H1 (cell line): Measurements from ENCODE around the gene LDLRAD3. TPM values are rescaled to one million over a fixed set of nuclear protein-coding genes. Genes with fewer than 3 reads are reported as not detected.

Source experiments
- CTCF ChIA-PET: fragments of 300-600 bp; sonication (Branson Sonifier 250); formaldehyde crosslinking; loops from one replicate; lab custom pipeline; 2021; ENCODE audit not compliant: partially characterized antibody; lab: Charles Lee
- POLR2A ChIA-PET: fragments of 300-600 bp; sonication (Branson Sonifier 250); formaldehyde crosslinking; loops from one replicate; lab custom pipeline; 2021; ENCODE audit warnings: inconsistent platforms; ENCODE audit not compliant: partially characterized antibody; lab: Charles Lee
- DNase-seq, 2 experiments: peaks; one replicate each; pipeline versions ENCODE4 v3.0.0 to v3.0.0-alpha.2; 2010 to 2022; ENCODE audit warnings: low spot score in 2 of 2, low read depth in 1 of 2, mixed read lengths in 1 of 2
- FAIRE-seq: peaks from 2 replicates; lab custom pipeline; 2011; peaks lifted over from hg19 to GRCh38; lab: Jason Lieb, UNC
- H2AFZ ChIP-seq: 2 replicates; pipeline ENCODE4 v1.8.1; 2012; ENCODE audit warnings: low read length, inconsistent platforms
- H2AK5ac ChIP-seq: 2 replicates; pipeline ENCODE4 v1.6.1; 2013; ENCODE audit warnings: low read depth, low read length
- H2BK120ac ChIP-seq: replicated peaks from 2 replicates; pipeline ENCODE3; 2013; ENCODE audit warnings: low read depth, low read length, inconsistent platforms
- H2BK12ac ChIP-seq: 2 replicates; pipeline ENCODE4 v1.6.1; 2013; ENCODE audit warnings: low read depth, low read length
- H2BK15ac ChIP-seq: 2 replicates; pipeline ENCODE4 v1.6.1; 2013; ENCODE audit warnings: low read length
- H2BK20ac ChIP-seq: 2 replicates; pipeline ENCODE4 v1.6.1; 2013; ENCODE audit warnings: low read length
- H2BK5ac ChIP-seq: 2 replicates; pipeline ENCODE4 v1.6.1; 2013; ENCODE audit warnings: low read depth, low read length
- H3K14ac ChIP-seq: 2 replicates; pipeline ENCODE4 v1.6.1; 2013; ENCODE audit warnings: inconsistent platforms; ENCODE audit not compliant: insufficient read length
- H3K18ac ChIP-seq: 2 replicates; pipeline ENCODE4 v1.6.1; 2013; ENCODE audit warnings: low read length; ENCODE audit errors: extremely low read depth
- H3K23ac ChIP-seq: 2 replicates; pipeline ENCODE4 v1.6.1; 2013; ENCODE audit warnings: inconsistent platforms; ENCODE audit not compliant: insufficient read length
- H3K23me2 ChIP-seq: 2 replicates; pipeline ENCODE4 v1.6.1; 2013; ENCODE audit warnings: low read depth, low read length
- H3K27ac ChIP-seq: 2 replicates; pipeline ENCODE4 v1.6.1; 2011; ENCODE audit warnings: low read depth, low read length, inconsistent platforms
- H3K27me3 ChIP-seq, 4 experiments: replicated peaks in 1 of 4; 1 replicate in 1 of 4; 2 replicates in 3 of 4; pipeline versions ENCODE4 v1.6.1 to v1.8.1; 2011 to 2013; ENCODE audit warnings: low read length in 3 of 4, mild to moderate bottlenecking in 3 of 4, inconsistent platforms in 2 of 4, mixed read lengths in 2 of 4, moderate library complexity in 1 of 4; ENCODE audit not compliant: control insufficient read depth in 3 of 4, insufficient read depth in 3 of 4; ENCODE audit errors: extremely low read depth in 1 of 4
- H3K36me3 ChIP-seq, 4 experiments: 2 replicates each; pipeline versions ENCODE4 v1.6.1 to v1.8.1; 2011 to 2013; ENCODE audit warnings: mild to moderate bottlenecking in 4 of 4, low read length in 3 of 4, moderate library complexity in 2 of 4, control low read depth in 1 of 4, inconsistent platforms in 1 of 4; ENCODE audit not compliant: insufficient read depth in 4 of 4, control insufficient read depth in 2 of 4
- H3K4ac ChIP-seq: replicated peaks from 2 replicates; pipeline ENCODE3; 2013; ENCODE audit warnings: low read length, low read depth, mixed read lengths, inconsistent platforms; ENCODE audit not compliant: insufficient read length
- H3K4me1 ChIP-seq, 4 experiments: replicated peaks in 1 of 4; 1 replicate in 1 of 4; 2 replicates in 3 of 4; pipeline versions ENCODE4 v1.6.1 to v1.8.1; 2011 to 2013; ENCODE audit warnings: low read length in 3 of 4, inconsistent platforms in 2 of 4, mixed read lengths in 1 of 4; ENCODE audit not compliant: insufficient read depth in 4 of 4, control insufficient read depth in 3 of 4
- H3K4me2 ChIP-seq, 2 experiments: 2 replicates each; pipeline versions ENCODE4 v1.6.1 to v1.8.1; 2011 to 2013; ENCODE audit warnings: low read depth in 2 of 2, low read length in 2 of 2, control low read depth in 1 of 2, inconsistent platforms in 1 of 2, mild to moderate bottlenecking in 1 of 2; ENCODE audit not compliant: insufficient read depth in 1 of 2
- H3K4me3 ChIP-seq, 4 experiments: fragments of 200-600, 300-600 bp in 1 of 4; sonication (generic), shearing (Covaris generic), sonication (Bioruptor Twin) in 1 of 4; 2 replicates each; pipeline versions ENCODE4 v1.5.1 to v1.8.1; 2011 to 2016; ENCODE audit warnings: low read length in 4 of 4, low read depth in 3 of 4, control low read depth in 2 of 4, inconsistent platforms in 2 of 4, mild to moderate bottlenecking in 2 of 4, mixed read lengths in 1 of 4, moderate library complexity in 1 of 4; ENCODE audit not compliant: insufficient read depth in 2 of 4; ENCODE audit errors: extremely low read depth in 1 of 4
- H3K56ac ChIP-seq: replicated peaks from 2 replicates; pipeline ENCODE3; 2013; ENCODE audit warnings: low read depth, mild to moderate bottlenecking, mixed read lengths, low read length, inconsistent platforms; ENCODE audit not compliant: insufficient read length
- H3K79me1 ChIP-seq: 2 replicates; pipeline ENCODE4 v1.6.1; 2013; ENCODE audit warnings: low read depth, low read length, control low read depth
- H3K79me2 ChIP-seq, 2 experiments: 2 replicates each; pipeline versions ENCODE4 v1.6.1 to v1.8.1; 2012 to 2013; ENCODE audit warnings: low read length in 2 of 2, mild to moderate bottlenecking in 2 of 2, inconsistent platforms in 1 of 2; ENCODE audit not compliant: insufficient read depth in 2 of 2, control insufficient read depth in 1 of 2
- H3K9ac ChIP-seq, 4 experiments: replicated peaks in 1 of 4; 1 replicate in 1 of 4; 2 replicates in 3 of 4; pipeline versions ENCODE4 v1.6.1 to v1.8.1; 2011 to 2013; ENCODE audit warnings: low read depth in 3 of 4, low read length in 3 of 4, control low read depth in 2 of 4, mild to moderate bottlenecking in 2 of 4, moderate library complexity in 2 of 4, inconsistent platforms in 1 of 4; ENCODE audit errors: extremely low read depth in 1 of 4
- H3K9me3 ChIP-seq, 2 experiments: 2 replicates each; pipeline versions ENCODE4 v1.6.1 to v1.8.1; 2012 to 2013; ENCODE audit warnings: mild to moderate bottlenecking in 2 of 2, moderate library complexity in 2 of 2, control low read depth in 1 of 2, inconsistent platforms in 1 of 2, low read depth in 1 of 2, low read length in 1 of 2, mixed read lengths in 1 of 2; ENCODE audit not compliant: insufficient read depth in 2 of 2
- H4K20me1 ChIP-seq, 2 experiments: replicated peaks in 1 of 2; 2 replicates each; pipeline versions ENCODE3 to v1.8.1; 2011 to 2013; ENCODE audit warnings: inconsistent platforms in 2 of 2, low read length in 2 of 2, mild to moderate bottlenecking in 1 of 2; ENCODE audit not compliant: insufficient read depth in 2 of 2, control insufficient read depth in 1 of 2
- H4K5ac ChIP-seq: 2 replicates; pipeline ENCODE4 v1.6.1; 2013; ENCODE audit warnings: low read length, low read depth, mixed read lengths, inconsistent platforms; ENCODE audit not compliant: insufficient read length
- H4K8ac ChIP-seq: 2 replicates; pipeline ENCODE4 v1.8.0; 2013; ENCODE audit warnings: mild to moderate bottlenecking, moderate library complexity, low read length, inconsistent platforms; ENCODE audit not compliant: insufficient read depth; ENCODE audit errors: extremely low read depth
- H4K91ac ChIP-seq: replicated peaks from 2 replicates; pipeline ENCODE3; 2013; ENCODE audit warnings: low read length, mixed read lengths, inconsistent platforms; ENCODE audit not compliant: insufficient read length
- RXRA ChIP-seq: IDR thresholded peaks from 2 replicates; pipeline ENCODE4 v1.6.1; 2011; ENCODE audit warnings: low read depth, mild to moderate bottlenecking, low read length, moderate library complexity; ENCODE audit not compliant: insufficient read depth
- WGBS, 2 experiments: shearing (Covaris generic) in 1 of 2; methylation state at CpG; one replicate each; pipeline versions ENCODE4 v1.1.6 to v1.1.7; 2013 to 2015; ENCODE audit warnings: low lambda C conversion rate in 2 of 2, mixed read lengths in 2 of 2, inconsistent platforms in 1 of 2, low coverage in 1 of 2, missing lambda C conversion rate in 1 of 2; ENCODE audit not compliant: insufficient replicate concordance in 2 of 2, insufficient coverage in 1 of 2, insufficient read length in 1 of 2; ENCODE audit errors: extremely low coverage in 1 of 2, missing lambda C conversion rate in 1 of 2; 5-methylcytosine and 5-hydroxymethylcytosine counted together
- polyA plus RNA-seq, 7 experiments: library from polyadenylated mRNA; depleted of rRNA in 3 of 7; stranded (reverse) in 5 of 7; unstranded in 2 of 7; fragments of >200 nt in 5 of 7; fragments of 200-250 nt in 2 of 7; gene quantifications; 1 replicate in 5 of 7; 2 replicates in 1 of 7; 4 replicates in 1 of 7; pipeline versions ENCODE4 v1.2.1 to v1.2.3, GENCODE V29; 2011 to 2013; ENCODE audit warnings: missing spikeins in 2 of 7, mixed read lengths in 2 of 7
- total RNA-seq: library from RNA; stranded (reverse); fragmentation: NEBNext Ultra II Directional; extraction: Animal tissue kit (Norgen Biotek cat#: 25700); gene quantifications from 2 replicates; pipeline ENCODE4 v1.2.1, GENCODE V29; 2021

LDLRAD3 gene
- total and polyA plus RNA-seq, 2 of the 8 experiments (the other 6 are each of a cell fraction or from before 2014, with no cell fraction given) = 18.6 to 22.8 TPM

DNA sequence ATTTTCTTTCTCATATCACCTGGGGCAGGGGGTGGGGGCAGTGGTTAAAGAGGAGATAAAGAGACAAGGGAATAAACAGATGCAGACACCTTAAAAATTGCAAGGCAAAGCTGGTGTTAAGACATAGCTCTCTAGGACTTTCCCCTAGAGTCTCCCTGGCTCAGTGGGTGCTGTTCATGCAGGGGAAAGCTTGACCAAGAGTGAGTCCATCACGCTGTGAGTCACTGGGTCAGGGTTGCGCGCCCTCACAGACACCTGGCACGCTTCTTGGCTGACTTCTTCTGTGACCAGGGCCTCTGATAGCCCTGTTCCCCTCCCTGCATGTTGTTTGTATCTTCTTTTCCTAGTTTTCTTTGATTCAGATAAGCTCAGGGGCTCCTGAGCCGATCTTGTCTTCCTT is 313.5 kb downstream of the LDLRAD3 start:
- no peaks in the 10 kb centered on the region for H3K79me1 ChIP-seq
- no peaks in the 10 kb centered on the region; a peak in 2 of 7 replicates for H3K27me3 ChIP-seq
- no peak overlapping the region for H3K4ac ChIP-seq
- no peak for DNase-seq
- H2BK120ac ChIP-seq = no peak overlapping the region
- H3K23ac ChIP-seq = no peak overlapping the region
- no peak for FAIRE-seq
- H2BK5ac ChIP-seq = no peak overlapping the region
- H3K23me2 ChIP-seq = no peaks in the 10 kb centered on the region
- no peak overlapping the region for H3K18ac ChIP-seq
- H2AK5ac ChIP-seq = no peak overlapping the region
- CTCF ChIA-PET = interaction anchor here (0.7 to 6.0 kb wide), 22 partner anchors 8 to 769 kb away, joined by 3 to 42 read pairs (median 5); no protein-coding TSS in a partner anchor
- H4K20me1 ChIP-seq = no peaks in the 10 kb centered on the region
- WGBS, 2 experiments = 94% methylated on average over 4 of the region's 5 CpGs; no CpG with 5 or more reads in 1 of the 2 experiments
- H3K36me3 ChIP-seq = no peaks in the 10 kb centered on the region
- H2AFZ ChIP-seq = no peak overlapping the region
- H3K4me2 ChIP-seq = no peak overlapping the region
- no peak overlapping the region for H2BK15ac ChIP-seq
- H3K56ac ChIP-seq = no peak overlapping the region
- peaks cover 2 to 4% of the 10 kb centered on the region in 2 experiments; a peak in 1 of 4 replicates for H3K9me3 ChIP-seq
- peaks cover 0 to 1% (median 0%) of the 10 kb centered on the region in 4 experiments; a peak in 1 of 7 replicates for H3K4me1 ChIP-seq
- POLR2A ChIA-PET = no interaction called here
- H4K8ac ChIP-seq = no peak overlapping the region
- no peaks in the 10 kb centered on the region for H3K79me2 ChIP-seq
- H2BK20ac ChIP-seq = no peak overlapping the region
- H3K9ac ChIP-seq = no peak overlapping the region
- H3K4me3 ChIP-seq = no peak overlapping the region
- no peak overlapping the region for H3K27ac ChIP-seq
- no peak overlapping the region for H2BK12ac ChIP-seq
- TF ChIP-seq RXRA = no peak
- no peak overlapping the region for H4K5ac ChIP-seq
- H4K91ac ChIP-seq = no peak overlapping the region
- no peak overlapping the region for H3K14ac ChIP-seq
